GM12873 (cell line): ENCODE measurements around the gene UQCRC1.

Experiments
- CTCF ChIP-seq: IDR thresholded peaks from 2 replicates; pipeline ENCODE4 v1.5.1; 2012; ENCODE audit warnings: low read depth, mild to moderate bottlenecking, moderate library complexity, low read length, control low read depth; ENCODE audit not compliant: insufficient read depth; ENCODE audit errors: missing control alignments

The UQCRC1 gene

GRCh38 chr3:48631516-48632448 lies 22.3 kb upstream of the UQCRC1 start:
- no peak for TF ChIP-seq CTCF

- TF ChIP-seq CTCF = no peak
Observed at GRCh38 chr3:48630833-48631232, 21.4 kb upstream of the UQCRC1 start.

- TF ChIP-seq CTCF = no peak
Observed at GRCh38 chr3:48630407-48630806, 21.0 kb upstream of the UQCRC1 start.

GRCh38 chr3:48629894-48630293 lies 20.4 kb upstream of the UQCRC1 start:
- TF ChIP-seq CTCF = no peak

GRCh38 chr3:48628277-48629017 lies 19.0 kb upstream of the UQCRC1 start:
- TF ChIP-seq CTCF = no peak

- no peak for TF ChIP-seq CTCF
Observed at GRCh38 chr3:48625600-48625999, 16.2 kb upstream of the UQCRC1 start.

GRCh38 chr3:48624767-48625166 lies 15.3 kb upstream of the UQCRC1 start:
- TF ChIP-seq CTCF = no peak
